PC-9 (cell line): ENCODE results near the gene DISC1.

Source experiments
- CTCF ChIP-seq: fragments of 200-600 bp; sonication (generic); conservative IDR thresholded peaks from 2 replicates; pipeline ENCODE4 v1.6.1; 2017; ENCODE audit warnings: mixed run types, antibody characterized with exemption, mild to moderate bottlenecking, moderate library complexity
- EZH2 ChIP-seq: fragments of 200-600 bp; sonication (generic); IDR thresholded peaks from 2 replicates; pipeline ENCODE4 v1.8.0; 2017; ENCODE audit warnings: antibody characterized with exemption, low read depth

- no peak for TF ChIP-seq CTCF
- no peak for TF ChIP-seq EZH2
Measured at GRCh38 chr1:231743966-231744365, 117.4 kb downstream of the DISC1 start.
